Stomach smooth muscle (tissue), 2 donors: Measurements from ENCODE around the gene PLSCR5.

Experiments
- H3K27ac ChIP-seq: one replicate; pipeline ENCODE4 v1.7.0; 2013; ENCODE audit warnings: mild to moderate bottlenecking, low read length, inconsistent platforms
- H3K27me3 ChIP-seq, 2 donors: one replicate each; pipeline ENCODE4 v1.7.0; 2013; ENCODE audit warnings: low read length in 2 of 2; ENCODE audit not compliant: insufficient read depth in 2 of 2, control insufficient read depth in 1 of 2
- H3K36me3 ChIP-seq, 2 donors: one replicate each; pipeline ENCODE4 v1.7.0; 2013; ENCODE audit warnings: low read length in 2 of 2; ENCODE audit not compliant: control insufficient read depth in 2 of 2, insufficient read depth in 2 of 2
- H3K4me1 ChIP-seq: one replicate; pipeline ENCODE4 v1.7.0; 2013; ENCODE audit warnings: low read length; ENCODE audit not compliant: control insufficient read depth, insufficient read depth
- H3K4me3 ChIP-seq, 2 donors: one replicate each; pipeline ENCODE4 v1.7.0; 2013; ENCODE audit warnings: low read length in 2 of 2
- H3K9ac ChIP-seq, 2 donors: one replicate each; pipeline ENCODE4 v1.7.0; 2013; ENCODE audit warnings: low read length in 2 of 2, mild to moderate bottlenecking in 1 of 2
- H3K9me3 ChIP-seq, 2 donors: one replicate each; pipeline ENCODE4 v1.7.0; 2013; ENCODE audit warnings: low read length in 2 of 2; ENCODE audit not compliant: control insufficient read depth in 2 of 2
- donor health status: healthy.
- donor health status: Pancreatic carcinoma.

PLSCR5 gene

DNA sequence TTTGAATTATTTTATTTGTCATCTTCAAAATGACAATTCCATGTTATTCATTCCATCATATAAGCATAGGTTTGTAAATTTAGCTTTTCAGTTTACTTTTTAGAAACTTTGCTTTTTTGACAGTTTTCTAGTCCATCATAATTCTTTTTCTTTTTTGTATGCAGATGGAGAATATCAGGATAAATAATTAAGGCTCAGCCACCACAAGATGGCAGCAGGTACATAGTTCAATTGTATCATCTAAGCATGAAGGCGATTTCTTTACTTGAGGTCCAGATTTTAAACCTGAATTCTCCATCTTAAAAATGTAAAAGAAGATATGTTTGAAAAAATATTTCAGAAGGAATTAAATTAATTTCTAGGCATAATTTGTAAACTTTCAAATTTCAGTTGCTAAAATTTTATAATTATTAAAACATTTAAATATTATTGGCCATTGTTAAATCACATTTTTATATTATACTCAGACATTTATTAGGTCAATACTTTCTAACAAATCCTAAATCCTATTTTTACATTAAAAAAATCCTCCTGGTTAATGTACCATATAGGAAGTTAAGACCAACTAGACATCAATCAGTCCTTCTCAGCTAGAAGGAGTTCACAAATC is 15.1 kb downstream of the PLSCR5 start:
- H3K27ac ChIP-seq, result no peak overlapping the region
- no peaks in the 10 kb centered on the region for H3K9me3 ChIP-seq
- H3K9ac ChIP-seq, result no peak overlapping the region
- H3K36me3 ChIP-seq, result no peaks in the 10 kb centered on the region
- H3K4me1 ChIP-seq, result no peaks in the 10 kb centered on the region
- no peaks in the 10 kb centered on the region for H3K27me3 ChIP-seq
- no peak overlapping the region for H3K4me3 ChIP-seq

- no peak overlapping the region for H3K9ac ChIP-seq
- no peak overlapping the region for H3K27ac ChIP-seq
- H3K4me3 ChIP-seq, result no peak overlapping the region
- H3K4me1 ChIP-seq, result no peaks in the 10 kb centered on the region
- no peaks in the 10 kb centered on the region for H3K27me3 ChIP-seq
- H3K36me3 ChIP-seq, result no peaks in the 10 kb centered on the region
- H3K9me3 ChIP-seq, result peaks cover 0 to 2% of the 10 kb centered on the region in 2 donors
Measured at GRCh38 chr3:146585156-146585555, 20.0 kb downstream of the PLSCR5 start.

DNA sequence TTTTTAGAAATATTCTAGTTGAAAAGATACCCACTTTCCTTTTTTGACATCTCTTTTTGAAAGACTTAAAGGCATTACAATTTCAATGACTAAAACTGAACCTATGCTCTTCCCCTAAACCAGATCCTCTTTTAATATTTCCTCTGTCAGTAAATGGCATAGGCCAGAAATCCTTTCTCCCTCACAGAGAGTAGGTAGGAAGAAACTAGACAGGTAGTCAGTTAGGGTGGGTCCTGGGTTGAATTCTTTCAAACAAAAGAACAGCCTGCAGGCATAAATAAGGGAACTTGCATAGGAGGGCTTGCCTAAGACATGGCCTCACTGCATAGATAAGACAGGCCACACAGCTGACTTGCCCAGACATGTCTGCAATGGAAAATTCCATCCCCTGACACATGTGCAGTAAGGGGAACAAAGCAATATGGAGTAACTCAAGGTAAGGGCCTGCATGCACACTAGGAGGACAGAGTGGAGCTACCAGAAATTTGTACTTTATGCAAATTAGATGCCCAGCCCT is 23.1 kb downstream of the PLSCR5 start:
- H3K4me1 ChIP-seq, result no peaks in the 10 kb centered on the region
- H3K27ac ChIP-seq, result no peak overlapping the region
- no peaks in the 10 kb centered on the region for H3K27me3 ChIP-seq
- H3K36me3 ChIP-seq, result no peaks in the 10 kb centered on the region
- no peak overlapping the region for H3K9ac ChIP-seq
- peaks cover 0 to 2% of the 10 kb centered on the region in 2 donors for H3K9me3 ChIP-seq
- no peak overlapping the region for H3K4me3 ChIP-seq

- Histone ChIP-seq H3K27ac (no peak overlapping the region), H3K36me3 (no peaks in the 10 kb centered on the region), H3K4me1 (no peaks in the 10 kb centered on the region), H3K9ac (no peak overlapping the region), H3K4me3 (no peak overlapping the region), H3K27me3 (no peaks in the 10 kb centered on the region), H3K9me3 (peaks cover 0 to 2% of the 10 kb centered on the region in 2 donors)
Measured at GRCh38 chr3:146581080-146581601, 24.0 kb downstream of the PLSCR5 start.

GRCh38 chr3:146577662-146578061 is 27.5 kb downstream of the PLSCR5 start:
- H3K36me3 ChIP-seq, result no peaks in the 10 kb centered on the region
- no peaks in the 10 kb centered on the region for H3K9me3 ChIP-seq
- no peaks in the 10 kb centered on the region for H3K27me3 ChIP-seq
- no peak overlapping the region for H3K9ac ChIP-seq
- no peak overlapping the region for H3K4me3 ChIP-seq
- H3K27ac ChIP-seq, result no peak overlapping the region
- no peaks in the 10 kb centered on the region for H3K4me1 ChIP-seq

DNA sequence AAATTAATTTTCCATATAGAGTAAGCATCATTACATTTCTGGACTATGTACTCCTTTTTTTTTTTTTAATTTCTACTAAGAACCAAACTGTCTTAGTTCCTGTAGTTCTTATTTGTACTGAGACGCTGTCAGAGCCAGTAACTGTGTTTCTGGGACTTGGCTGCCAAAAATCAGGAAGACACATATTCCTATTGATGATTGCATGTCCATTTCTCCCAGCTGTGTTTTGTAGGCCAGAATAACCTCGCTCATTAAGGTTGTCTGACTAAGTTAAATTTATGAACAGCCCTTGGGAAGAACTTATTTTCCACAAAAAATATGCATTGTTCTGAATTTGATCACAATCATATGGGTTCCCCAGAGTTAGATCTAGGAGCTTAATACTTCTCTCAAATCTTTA is 29.5 kb downstream of the PLSCR5 start:
- no peaks in the 10 kb centered on the region for H3K36me3 ChIP-seq
- H3K9me3 ChIP-seq, result no peaks in the 10 kb centered on the region
- H3K4me1 ChIP-seq, result no peaks in the 10 kb centered on the region
- no peaks in the 10 kb centered on the region for H3K27me3 ChIP-seq
- no peak overlapping the region for H3K27ac ChIP-seq
- no peak overlapping the region for H3K9ac ChIP-seq
- H3K4me3 ChIP-seq, result no peak overlapping the region

- H3K4me3 ChIP-seq, result no peak overlapping the region
- no peak overlapping the region for H3K27ac ChIP-seq
- H3K9ac ChIP-seq, result no peak overlapping the region
- no peaks in the 10 kb centered on the region for H3K36me3 ChIP-seq
- no peaks in the 10 kb centered on the region for H3K27me3 ChIP-seq
- H3K4me1 ChIP-seq, result no peaks in the 10 kb centered on the region
- H3K9me3 ChIP-seq, result no peaks in the 10 kb centered on the region
Measured at GRCh38 chr3:146574173-146574572, 31.0 kb downstream of the PLSCR5 start.

DNA sequence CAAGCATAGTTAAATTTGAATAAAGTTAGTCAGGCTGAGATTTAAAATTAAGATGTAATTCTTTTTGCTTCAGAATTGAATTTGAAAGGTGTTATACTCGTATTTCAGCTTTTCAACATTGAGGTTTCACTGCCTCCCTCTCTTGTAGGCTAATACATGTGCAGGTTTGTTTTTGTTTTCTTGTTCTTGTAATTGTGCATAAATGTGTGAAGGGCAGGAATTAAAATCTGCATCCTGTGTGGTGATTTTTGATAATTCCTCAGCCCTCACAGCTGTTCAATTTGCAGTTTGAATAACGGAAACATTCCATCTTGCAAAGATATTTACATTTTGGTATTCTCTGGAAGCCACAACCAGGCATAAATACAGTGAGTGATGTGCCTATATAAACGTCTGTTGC is 35.8 kb downstream of the PLSCR5 start:
- Histone ChIP-seq H3K9me3 (no peaks in the 10 kb centered on the region), H3K27ac (no peak overlapping the region), H3K9ac (no peak overlapping the region), H3K4me3 (no peak overlapping the region), H3K27me3 (no peaks in the 10 kb centered on the region), H3K4me1 (no peaks in the 10 kb centered on the region), H3K36me3 (no peaks in the 10 kb centered on the region)

DNA sequence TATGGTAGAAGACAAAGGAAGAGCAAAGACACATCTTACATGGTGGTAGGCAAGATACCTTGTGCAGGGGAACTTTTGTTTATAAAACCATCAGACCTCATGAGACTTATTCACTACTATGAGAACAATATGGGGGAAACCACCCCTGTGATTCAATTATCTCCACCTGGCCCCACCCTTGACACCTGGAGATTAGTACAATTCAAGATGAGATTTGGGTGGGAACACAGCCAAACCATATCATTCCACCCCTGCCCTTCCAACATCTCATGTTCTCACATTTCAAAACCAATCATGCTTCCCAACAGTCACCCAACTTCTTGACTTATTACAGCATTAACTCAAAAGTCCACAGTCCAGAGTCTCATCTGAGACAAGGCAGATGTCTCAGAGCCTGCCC is 39.0 kb downstream of the PLSCR5 start:
- H3K4me1 ChIP-seq, result no peaks in the 10 kb centered on the region
- no peaks in the 10 kb centered on the region for H3K27me3 ChIP-seq
- no peaks in the 10 kb centered on the region for H3K9me3 ChIP-seq

GRCh38 chr3:146561879-146562278 is 43.3 kb downstream of the PLSCR5 start:
- H3K9me3 ChIP-seq, result no peaks in the 10 kb centered on the region
- no peak overlapping the region for H3K9ac ChIP-seq
- no peak overlapping the region for H3K27ac ChIP-seq
- no peaks in the 10 kb centered on the region for H3K27me3 ChIP-seq
- H3K4me1 ChIP-seq, result no peaks in the 10 kb centered on the region
- no peak overlapping the region for H3K4me3 ChIP-seq
- no peaks in the 10 kb centered on the region for H3K36me3 ChIP-seq

More for the DNA sequence above, 39.0 kb downstream of the PLSCR5 start:
- H3K9ac ChIP-seq, result no peak overlapping the region
- H3K27ac ChIP-seq, result no peak overlapping the region
- H3K4me3 ChIP-seq, result no peak overlapping the region
- H3K36me3 ChIP-seq, result no peaks in the 10 kb centered on the region

- H3K9me3 ChIP-seq, result no peaks in the 10 kb centered on the region
- H3K27ac ChIP-seq, result no peak overlapping the region
- H3K27me3 ChIP-seq, result no peaks in the 10 kb centered on the region
- H3K36me3 ChIP-seq, result no peaks in the 10 kb centered on the region
- no peaks in the 10 kb centered on the region for H3K4me1 ChIP-seq
- H3K9ac ChIP-seq, result no peak overlapping the region
- no peak overlapping the region for H3K4me3 ChIP-seq
Measured at GRCh38 chr3:146561463-146561862, 43.7 kb downstream of the PLSCR5 start.
